Upper lobe of left lung (tissue), 6 donors: ENCODE data around the gene CAPN7. TPM values are rescaled to one million over a fixed set of nuclear protein-coding genes. Genes with fewer than 3 reads are reported as not detected.

Experiments
- ATAC-seq, 2 donors: fragments of 200-7000 bp; cut with Tn5 transposase; one replicate each; pipeline ENCODE4 v1.9.1; 2022; ENCODE audit warnings: mild to moderate bottlenecking in 2 of 2, moderate library complexity in 2 of 2; ENCODE audit not compliant: low FRiP score in 2 of 2
- DNase-seq, 2 donors: peaks; one replicate each; pipeline ENCODE4 v3.0.0-alpha.2; 2019 to 2020
- H3K27ac ChIP-seq, 4 donors: fragments of 200-600 bp; sonication (generic); one replicate each; pipeline ENCODE4 v1.5.1; 2016 to 2019
- H3K27me3 ChIP-seq, 4 donors: fragments of 200-600 bp; sonication (generic); one replicate each; pipeline ENCODE4 v1.5.1; 2017 to 2019
- H3K36me3 ChIP-seq, 4 donors: fragments of 200-600 bp; sonication (generic); one replicate each; pipeline ENCODE4 v1.5.1; 2016 to 2019
- H3K4me1 ChIP-seq, 4 donors: fragments of 200-600 bp; sonication (generic); one replicate each; pipeline ENCODE4 v1.5.1; 2018 to 2019
- H3K4me3 ChIP-seq, 4 donors: fragments of 200-600 bp; sonication (generic); one replicate each; pipeline ENCODE4 v1.5.1; 2017 to 2019; ENCODE audit warnings: mild to moderate bottlenecking in 2 of 4, moderate library complexity in 1 of 4
- H3K9me3 ChIP-seq, 4 donors: fragments of 200-600 bp; sonication (generic); one replicate each; pipeline ENCODE4 v1.5.1; 2018 to 2019
- CTCF ChIP-seq, 6 experiments: fragments of 450-650 bp in 4 of 6; fragments of 200-600 bp in 2 of 6; sonication (generic) in 2 of 6; IDR thresholded peaks; one replicate each; pipeline ENCODE4 v1.5.1; 2016 to 2019; ENCODE audit warnings: antibody characterized with exemption in 6 of 6
- EP300 ChIP-seq, 4 donors: sonication (generic); formaldehyde crosslinking; IDR thresholded peaks; one replicate each; pipeline ENCODE4 v1.5.1; 2017; ENCODE audit warnings: antibody characterized with exemption in 4 of 4, control low read depth in 2 of 4
- POLR2A ChIP-seq, 4 donors: fragments of 450-650 bp; IDR thresholded peaks; one replicate each; pipeline ENCODE4 v1.5.1; 2016 to 2017; ENCODE audit warnings: antibody characterized with exemption in 4 of 4, mild to moderate bottlenecking in 2 of 4
- POLR2AphosphoS5 ChIP-seq, 2 donors: sonication (generic); formaldehyde crosslinking; IDR thresholded peaks; one replicate each; pipeline ENCODE4 v1.5.1; 2017; ENCODE audit warnings: antibody characterized with exemption in 2 of 2
- WGBS, 2 donors: methylation state at CpG; one replicate each; pipeline ENCODE4 v1.1.5; 2017 to 2018; 5-methylcytosine and 5-hydroxymethylcytosine counted together
- total RNA-seq, 6 donors: library from RNA; depleted of rRNA in 4 of 6; stranded (reverse); fragments of >200 nt in 4 of 6; gene quantifications; one replicate each; pipeline versions ENCODE4 v1.1.0 to v1.2.1, GENCODE V29; 2016 to 2021
- donor health status: DM: no; HTN: no; CAD: no; lungs with moderate emphysema.
- donor health status: DM: no; HTN: yes; CAD: no; lungs with severe emphysema.

Gene CAPN7
- total RNA-seq, 6 donors from 2014 or later, result 42.3 to 119 (median 46.2) TPM

GRCh38 chr3:15221574-15222217, 15.7 kb downstream of the CAPN7 start:
- H3K36me3 ChIP-seq, result peaks cover 23 to 95% (median 40%) of the 10 kb centered on the region in 4 donors
- TF ChIP-seq POLR2AphosphoS5 (IDR thresholded peaks at IDR 0.05), result no peak
- no peak for TF ChIP-seq CTCF (IDR thresholded peaks at IDR 0.05)
- H3K27me3 ChIP-seq, result no peaks in the 10 kb centered on the region
- 94 to 95% methylated on average over 11 of the region's 11 CpGs for WGBS, 2 donors
- DNase-seq (no peak), ATAC-seq (no peak)
- peaks cover 0 to 2% (median 0%) of the 10 kb centered on the region in 4 donors for H3K4me1 ChIP-seq
- H3K27ac ChIP-seq, result no peak overlapping the region
- no peaks in the 10 kb centered on the region for H3K9me3 ChIP-seq
- H3K4me3 ChIP-seq, result no peak overlapping the region

GRCh38 chr3:15223685-15224572, 17.9 kb downstream of the CAPN7 start:
- ATAC-seq (no peak), DNase-seq (no peak)
- Histone ChIP-seq H3K36me3 (peaks cover 23 to 94% (median 41%) of the 10 kb centered on the region in 4 donors), H3K4me1 (peaks cover 0 to 2% (median 0%) of the 10 kb centered on the region in 4 donors), H3K4me3 (no peak overlapping the region), H3K27me3 (no peaks in the 10 kb centered on the region), H3K27ac (peak overlapping the region in 1 of 4 donors; percentile 42), H3K9me3 (no peaks in the 10 kb centered on the region)
- TF ChIP-seq POLR2AphosphoS5 (IDR thresholded peaks at IDR 0.05) (no peak), CTCF (IDR thresholded peaks at IDR 0.05) (no peak), POLR2A (IDR thresholded peaks at IDR 0.05) (no peak), EP300 (IDR thresholded peaks at IDR 0.05) (no peak)
- WGBS, 2 donors, result 83 to 87% methylated on average over 7 of the region's 7 CpGs

- H3K4me1 ChIP-seq, result peaks cover 0 to 2% (median 0%) of the 10 kb centered on the region in 4 donors
- H3K36me3 ChIP-seq, result peaks cover 20 to 91% (median 37%) of the 10 kb centered on the region in 4 donors
- H3K9me3 ChIP-seq, result no peaks in the 10 kb centered on the region
- DNase-seq (no peak), ATAC-seq (no peak)
- 83 to 94% methylated on average over 1 of the region's 1 CpG for WGBS, 2 donors
- no peak overlapping the region for H3K4me3 ChIP-seq
- TF ChIP-seq POLR2AphosphoS5 (IDR thresholded peaks at IDR 0.05), result no peak
- no peak for TF ChIP-seq CTCF (IDR thresholded peaks at IDR 0.05)
- no peak for TF ChIP-seq EP300 (IDR thresholded peaks at IDR 0.05)
- no peak for TF ChIP-seq POLR2A (IDR thresholded peaks at IDR 0.05)
- no peaks in the 10 kb centered on the region for H3K27me3 ChIP-seq
- no peak overlapping the region for H3K27ac ChIP-seq
Measured at GRCh38 chr3:15228147-15228546, 22.1 kb downstream of the CAPN7 start.

- Histone ChIP-seq H3K36me3 (peaks cover 29 to 91% (median 45%) of the 10 kb centered on the region in 4 donors), H3K4me1 (no peaks in the 10 kb centered on the region), H3K27me3 (no peaks in the 10 kb centered on the region), H3K27ac (no peak overlapping the region), H3K4me3 (no peak overlapping the region), H3K9me3 (no peaks in the 10 kb centered on the region)
- 96 to 98% methylated on average over 4 of the region's 4 CpGs for WGBS, 2 donors
- no peak for ATAC-seq
- TF ChIP-seq POLR2AphosphoS5 (IDR thresholded peaks at IDR 0.05) (no peak), EP300 (IDR thresholded peaks at IDR 0.05) (no peak), CTCF (IDR thresholded peaks at IDR 0.05) (no peak), POLR2A (IDR thresholded peaks at IDR 0.05) (no peak)
- DNase-seq, result no peak
Measured at GRCh38 chr3:15229262-15229661, 23.2 kb downstream of the CAPN7 start.
